Eye (tissue), 1 donor: Measurements from ENCODE around the gene AP2A1.
"Not testable (repeated sequence)": the region's sequence is repeated elsewhere in the genome, so short reads cannot be mapped to it uniquely, and the experiment has no call there.

ENCODE experiments used
- DNase-seq: peaks from one replicate; pipeline ENCODE4 v3.0.0-alpha.2; 2015

AP2A1 gene

DNA sequence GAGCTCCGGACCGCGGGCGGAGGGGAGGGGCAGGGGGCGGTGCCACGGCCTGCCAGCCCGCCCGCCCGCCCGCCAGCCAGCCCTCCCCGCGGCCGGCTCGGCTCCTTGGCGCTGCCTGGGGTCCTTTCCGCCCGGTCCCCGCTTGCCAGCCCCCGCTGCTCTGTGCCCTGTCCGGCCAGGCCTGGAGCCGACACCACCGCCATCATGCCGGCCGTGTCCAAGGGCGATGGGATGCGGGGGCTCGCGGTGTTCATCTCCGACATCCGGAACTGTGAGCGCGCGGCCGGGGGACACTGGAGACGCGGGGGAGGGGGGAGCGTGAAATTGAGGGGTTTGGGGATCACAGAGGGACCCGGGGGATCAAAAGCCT lies at the start of gene AP2A1:
Gene AP2A1, plus strand, starts transcription at position 72 of the 370 bp plus-strand sequence. Its CDS starts 133 bp downstream, at position 205.
- no peak for DNase-seq

DNA sequence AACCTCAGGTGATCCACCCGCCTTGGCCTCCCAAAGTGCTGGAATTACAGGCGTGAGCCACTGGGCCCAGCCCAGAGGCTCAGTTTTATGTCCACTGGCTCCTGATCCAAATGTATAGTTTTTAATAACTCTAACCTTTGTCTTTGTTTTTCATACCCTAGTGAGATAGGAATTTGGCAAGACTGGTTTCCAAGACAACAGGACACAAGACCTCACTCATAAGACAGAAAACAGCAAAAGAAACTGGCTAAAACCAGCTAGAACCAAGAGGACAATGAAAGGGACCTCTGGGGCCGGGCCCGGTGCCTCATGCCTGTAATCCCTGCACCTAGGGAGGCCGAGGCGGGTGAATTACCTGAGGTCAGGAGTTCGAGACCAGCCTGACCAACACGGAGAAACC lies 48.3 kb upstream of the AP2A1 start:
- DNase-seq = peak; percentile 34

DNA sequence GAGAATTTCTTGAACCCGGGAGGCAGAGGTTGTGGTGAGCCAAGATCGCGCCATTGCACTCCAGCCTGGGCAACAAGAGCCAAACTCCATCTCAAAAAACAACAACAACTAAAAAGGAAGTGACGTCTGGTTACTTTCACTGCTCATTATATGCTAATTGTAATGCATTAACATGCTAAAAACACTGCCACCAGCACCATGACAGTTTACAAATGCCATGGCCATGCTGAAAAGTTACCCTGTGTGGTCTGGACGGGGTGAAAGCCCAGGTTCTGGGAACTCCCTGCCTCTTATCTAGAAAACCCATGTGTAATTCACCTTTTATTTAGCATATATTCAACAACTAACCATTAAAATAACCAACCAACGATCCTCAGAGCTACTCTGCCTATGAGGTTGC lies 47.8 kb upstream of the AP2A1 start:
- no peak for DNase-seq

DNA sequence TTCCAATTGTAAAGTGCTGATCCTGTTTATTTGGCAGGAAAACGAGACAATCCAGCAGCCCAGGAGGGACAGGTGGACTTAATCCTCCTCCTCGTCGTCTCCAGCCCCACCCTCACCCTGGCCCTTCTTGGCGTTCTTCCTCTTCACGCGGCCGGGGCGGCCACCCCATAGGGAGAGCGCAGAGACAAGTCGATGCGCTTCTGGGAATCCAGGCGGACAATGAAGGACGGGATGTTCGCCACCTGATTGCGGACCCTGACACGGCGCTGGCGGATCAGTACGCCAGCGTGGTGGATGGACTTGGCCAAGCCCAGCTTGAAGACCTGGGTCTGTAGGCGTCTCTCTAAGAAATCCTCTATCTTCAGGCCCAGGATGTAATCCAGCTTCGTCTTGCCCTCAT lies 47.4 kb upstream of the AP2A1 start:
- DNase-seq = not testable (repeated sequence)

DNA sequence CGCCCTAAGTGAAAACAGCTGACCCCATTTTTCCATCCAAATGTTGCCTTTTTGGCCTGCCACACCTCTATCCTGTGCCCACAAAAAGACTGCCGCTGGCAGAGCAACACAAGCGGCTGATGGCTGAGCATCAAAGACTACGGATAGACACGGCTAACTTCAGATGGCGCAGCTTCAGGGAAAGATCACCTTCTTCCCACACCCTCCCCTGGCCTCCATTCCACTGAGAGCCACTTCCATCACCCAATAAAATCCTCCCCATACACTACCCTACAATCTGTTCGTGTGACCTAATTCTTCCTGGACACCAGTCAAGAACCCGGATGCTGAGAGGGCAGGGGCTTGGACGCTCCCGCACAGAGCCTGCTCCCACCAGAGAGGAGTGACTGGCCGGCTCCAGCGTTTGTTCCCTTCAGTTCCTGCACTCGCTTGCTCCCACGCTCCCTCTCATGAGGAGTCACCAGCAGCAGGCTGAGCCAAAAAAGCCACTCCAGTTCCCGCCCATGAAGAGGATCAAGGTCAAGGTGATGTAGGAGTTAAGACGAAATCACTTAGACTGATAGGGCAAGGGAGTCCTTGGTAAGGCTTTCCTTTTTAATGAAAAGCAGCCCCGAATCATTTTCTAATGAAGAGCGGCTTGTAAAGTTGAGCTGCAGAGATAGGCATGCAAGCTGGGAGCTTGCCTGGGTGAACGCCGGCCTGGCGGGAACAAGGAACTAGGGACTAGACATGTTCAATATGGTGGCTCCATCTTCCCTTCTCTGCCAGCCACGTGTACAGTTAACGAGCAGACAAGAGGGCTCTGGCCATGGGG lies 39.4 kb upstream of the AP2A1 start:
- peak; percentile 18 for DNase-seq

DNA sequence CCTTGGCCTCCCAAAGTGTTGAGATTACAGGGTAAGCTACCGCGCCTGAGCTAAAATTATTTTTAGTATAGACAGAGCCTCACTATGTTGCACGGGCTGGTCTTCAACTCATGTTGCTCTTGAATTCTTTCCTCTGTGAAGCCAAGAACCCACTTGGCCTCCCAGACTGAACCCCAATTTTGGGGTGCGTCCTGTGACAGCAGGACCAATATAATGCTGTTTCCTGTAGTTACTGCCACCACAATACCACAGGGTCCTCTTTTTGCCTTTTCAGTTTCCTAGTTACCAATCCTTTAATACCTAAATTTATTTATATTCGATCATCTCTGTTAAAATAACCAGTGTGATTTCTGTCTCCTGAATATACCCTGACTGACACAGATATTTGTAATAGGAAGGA lies 36.6 kb upstream of the AP2A1 start:
- no peak for DNase-seq

DNA sequence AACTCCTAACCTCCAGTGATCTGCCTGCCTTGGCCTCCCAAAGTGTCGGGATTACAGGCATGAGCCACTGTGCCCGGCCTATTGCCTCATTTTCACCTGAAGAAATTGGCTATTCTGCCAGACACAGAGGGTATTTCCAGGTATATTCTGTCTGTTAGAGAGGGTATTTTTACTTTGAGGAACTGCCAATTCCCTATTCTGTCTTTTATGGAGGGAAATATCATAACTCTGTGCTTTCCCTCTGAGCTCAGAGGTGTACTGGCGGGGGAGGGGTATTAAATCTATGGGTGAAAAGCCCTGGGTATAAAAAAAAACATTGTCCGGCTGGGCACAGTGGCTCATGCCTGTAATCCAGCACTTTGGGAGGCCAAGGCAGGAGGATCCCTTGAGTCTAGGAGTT lies 28.5 kb upstream of the AP2A1 start:
- no peak for DNase-seq

DNA sequence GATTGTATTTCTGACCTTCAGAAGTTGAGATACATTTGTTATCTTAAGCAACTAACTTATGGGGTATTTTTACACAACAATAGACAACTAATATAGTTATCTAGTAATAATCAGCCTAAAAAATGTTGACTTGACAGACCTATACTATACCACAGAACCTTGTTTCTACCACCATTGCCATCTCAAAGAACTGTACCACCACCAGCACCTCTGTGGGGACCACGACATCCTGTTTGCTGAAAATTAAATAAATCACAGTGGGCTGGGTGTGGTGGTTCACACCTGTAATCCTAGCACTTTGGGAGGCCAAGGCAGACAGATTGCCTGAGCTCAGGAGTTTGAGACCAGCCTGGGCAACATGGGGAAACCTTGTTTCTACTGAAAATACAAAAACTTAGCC lies 27.7 kb upstream of the AP2A1 start:
- DNase-seq = no peak

DNA sequence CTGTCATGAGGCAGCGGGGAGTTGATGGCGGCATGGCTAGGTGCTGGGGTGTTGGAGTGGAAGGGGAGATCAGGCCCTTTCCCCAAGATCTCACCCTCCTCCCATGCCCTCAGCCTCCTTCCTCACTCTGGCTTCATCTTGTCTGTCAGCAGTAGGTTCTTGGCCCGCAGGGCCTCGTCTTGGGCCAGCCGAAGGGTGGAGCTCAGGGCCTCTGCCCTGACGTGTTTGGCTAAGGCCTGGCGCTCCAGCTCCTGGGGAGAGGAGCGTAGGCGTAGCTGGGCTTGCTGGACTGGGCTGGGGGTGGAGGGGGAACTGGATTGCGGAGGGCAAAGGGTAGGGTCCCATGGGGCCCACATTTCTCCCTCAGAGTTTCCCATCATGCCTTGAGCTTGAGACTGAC lies 26.9 kb upstream of the AP2A1 start:
- no peak for DNase-seq

DNA sequence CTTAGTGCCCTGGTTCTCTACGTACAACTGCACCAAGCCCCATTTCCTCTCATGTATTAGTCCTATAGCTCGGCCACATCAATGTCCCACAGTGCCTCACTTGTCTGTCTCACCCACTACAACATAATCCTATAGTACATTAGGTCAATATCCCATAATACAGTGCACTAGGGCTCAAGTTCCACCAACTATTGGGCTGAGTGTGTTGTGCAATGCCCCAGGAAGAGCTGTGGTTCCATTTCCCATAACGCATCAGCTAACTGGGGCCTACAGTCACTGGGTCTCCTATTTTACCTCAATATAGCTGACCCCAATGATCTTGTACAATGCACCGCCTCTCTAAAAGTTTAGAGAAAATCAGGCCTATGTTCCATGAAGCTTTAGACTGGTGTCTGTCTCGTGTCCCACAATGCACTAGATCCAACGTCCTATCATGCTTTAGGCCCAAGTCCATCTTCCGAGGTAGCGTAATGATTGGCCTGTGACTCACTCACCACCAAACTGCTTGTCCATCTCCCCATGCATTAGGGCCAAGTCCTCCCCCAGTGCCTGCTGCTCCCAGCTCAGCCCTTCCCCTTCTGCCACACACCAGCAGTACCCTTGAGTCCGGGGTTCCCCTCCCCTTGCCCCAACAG lies 25.5 kb upstream of the AP2A1 start:
- DNase-seq = no peak

DNA sequence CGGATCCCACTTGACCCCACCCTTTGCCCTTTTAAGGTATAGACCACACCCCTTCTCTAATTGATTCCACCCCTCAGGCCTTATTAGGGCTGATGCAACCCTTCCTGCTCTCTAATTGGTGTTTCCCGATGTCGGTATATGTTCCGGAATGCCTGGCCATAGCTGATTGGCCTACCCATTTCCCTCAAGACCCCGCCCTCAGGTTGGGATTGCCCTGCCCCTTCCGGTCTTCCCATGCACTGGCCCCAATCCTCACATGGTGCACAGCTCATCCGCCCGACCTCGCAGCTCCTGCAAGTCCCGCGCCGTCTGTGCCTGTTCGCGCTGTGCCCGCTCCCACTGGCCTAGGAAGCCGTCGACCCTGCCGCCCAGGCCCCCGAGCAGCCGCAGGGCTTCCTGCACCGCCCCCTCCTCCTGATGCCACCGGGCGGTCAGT lies 21.8 kb upstream of the AP2A1 start:
- DNase-seq = no peak

DNA sequence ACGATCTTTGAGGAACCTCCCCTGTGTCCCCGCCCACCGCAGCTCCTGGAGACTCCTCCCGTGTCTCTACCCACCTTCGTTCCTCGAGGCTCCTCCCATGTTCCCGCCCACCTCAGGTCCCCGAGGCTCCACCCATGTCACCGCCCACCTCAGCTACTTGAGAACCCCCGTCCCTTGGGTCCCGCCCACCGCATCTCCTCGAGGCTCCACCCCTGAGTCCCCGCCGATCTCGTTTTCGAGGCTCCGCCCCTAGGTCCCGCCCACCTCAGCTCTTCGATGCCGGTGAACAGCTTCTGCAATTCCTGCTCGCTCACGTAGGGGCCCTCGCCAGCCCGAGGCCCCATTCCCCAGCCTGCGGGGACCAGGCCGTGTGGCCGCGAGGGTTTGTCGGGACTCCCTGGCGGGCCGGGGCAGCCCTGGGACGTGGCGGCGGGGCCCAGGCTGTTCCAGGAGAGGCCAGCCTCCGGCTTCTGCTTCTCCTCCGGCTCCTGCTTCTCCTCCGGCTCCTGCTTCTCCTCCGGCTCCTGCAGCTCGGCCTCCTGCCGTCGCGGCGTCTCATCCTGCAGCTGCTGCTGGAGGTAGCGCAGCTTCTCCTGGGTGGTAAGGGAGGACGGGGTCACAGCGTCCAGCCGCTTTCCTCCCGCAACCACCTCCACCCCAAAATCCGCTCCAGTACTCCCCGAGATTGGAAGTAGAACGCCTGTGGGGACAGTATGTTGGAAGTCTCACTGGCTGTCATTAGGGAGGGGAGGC lies 20.4 kb upstream of the AP2A1 start:
- peak; percentile 38 for DNase-seq

DNA sequence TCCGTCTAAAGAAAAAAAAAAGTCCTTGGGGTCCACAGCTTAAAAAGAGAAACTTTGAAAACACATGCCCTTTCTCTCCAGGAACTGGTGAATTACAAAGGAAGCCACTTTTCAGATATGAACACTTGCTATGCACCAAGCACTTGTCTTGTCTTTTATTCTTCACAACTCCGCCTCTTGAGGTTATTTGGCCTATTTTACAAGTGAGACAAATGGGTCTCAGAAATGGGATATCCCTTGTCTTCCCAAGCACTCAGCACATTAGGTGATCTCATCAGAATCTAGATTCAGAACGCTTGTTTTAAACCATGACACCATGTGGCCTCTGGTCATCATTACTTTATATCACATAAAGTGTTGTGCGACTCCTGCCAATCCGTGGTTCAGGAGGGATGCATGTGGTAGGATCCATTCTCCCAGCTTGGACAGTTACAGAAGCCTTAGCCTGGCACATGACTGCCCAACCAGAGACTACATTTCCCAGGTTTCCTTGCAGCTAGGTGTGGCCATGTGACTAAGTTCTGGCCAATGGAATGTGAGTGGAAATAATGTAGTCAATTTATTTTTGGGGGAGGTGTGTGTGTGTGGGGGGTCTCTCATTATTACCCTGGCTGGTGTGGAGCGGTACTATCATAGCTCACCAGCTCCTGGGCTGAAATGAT lies 17.6 kb upstream of the AP2A1 start:
- DNase-seq = peak; percentile 19

DNA sequence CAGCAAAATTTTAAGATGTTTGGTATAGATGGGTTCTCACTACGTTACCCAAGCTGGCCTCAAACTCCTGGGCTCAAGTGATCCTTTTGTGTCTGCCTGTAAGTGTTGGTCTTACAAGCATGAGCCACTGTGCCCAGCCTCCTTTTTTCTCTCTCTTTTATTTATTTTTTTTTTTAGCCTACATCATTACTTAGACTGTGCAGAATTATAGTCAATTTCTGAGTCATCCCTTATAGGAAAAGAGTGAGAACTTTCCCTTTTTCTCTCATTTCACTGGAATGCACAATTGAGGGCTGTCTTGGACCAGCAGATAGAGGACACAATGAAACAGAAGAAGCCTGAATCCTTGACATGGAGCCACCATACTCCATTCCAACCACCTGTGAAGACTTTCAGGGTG lies 17.0 kb upstream of the AP2A1 start:
- no peak for DNase-seq

DNA sequence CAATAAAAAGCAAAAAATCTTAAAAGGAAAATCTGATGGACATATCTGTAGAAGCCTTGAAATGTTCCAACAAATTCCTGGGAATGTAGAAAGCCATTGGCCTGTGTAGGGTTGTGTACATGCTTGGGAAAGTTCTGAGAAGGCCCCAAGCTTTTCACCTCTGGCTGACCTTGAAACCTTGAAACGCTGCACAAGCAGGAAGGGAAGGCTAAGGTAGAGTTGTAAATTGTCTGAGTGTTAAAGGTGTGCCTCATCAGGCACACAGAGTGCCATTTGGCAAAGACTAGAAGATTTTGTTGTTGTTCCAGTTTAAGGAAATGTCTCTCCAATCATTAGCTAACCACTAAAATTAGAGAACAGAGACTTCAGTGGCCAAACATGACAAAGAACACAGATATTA lies 14.1 kb upstream of the AP2A1 start:
- no peak for DNase-seq

DNA sequence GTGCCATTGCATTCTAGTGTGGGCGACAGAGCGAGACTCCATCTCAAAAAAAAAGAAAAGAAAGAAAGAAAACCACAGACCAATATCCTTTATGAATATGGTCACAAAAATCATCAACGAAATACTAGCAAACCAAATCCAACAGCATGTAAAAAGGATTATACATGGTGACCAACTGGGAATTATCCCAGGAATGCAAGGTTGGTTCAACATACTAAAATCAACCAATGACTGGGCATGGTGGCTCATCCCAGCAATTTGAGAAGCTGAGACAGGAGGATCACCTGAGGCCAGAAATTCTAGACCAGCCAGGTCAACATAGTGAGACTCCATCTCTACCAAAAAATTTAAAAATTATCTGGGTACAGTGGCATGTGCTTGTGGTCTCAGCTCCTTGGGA lies 10.8 kb upstream of the AP2A1 start:
- no peak for DNase-seq

DNA sequence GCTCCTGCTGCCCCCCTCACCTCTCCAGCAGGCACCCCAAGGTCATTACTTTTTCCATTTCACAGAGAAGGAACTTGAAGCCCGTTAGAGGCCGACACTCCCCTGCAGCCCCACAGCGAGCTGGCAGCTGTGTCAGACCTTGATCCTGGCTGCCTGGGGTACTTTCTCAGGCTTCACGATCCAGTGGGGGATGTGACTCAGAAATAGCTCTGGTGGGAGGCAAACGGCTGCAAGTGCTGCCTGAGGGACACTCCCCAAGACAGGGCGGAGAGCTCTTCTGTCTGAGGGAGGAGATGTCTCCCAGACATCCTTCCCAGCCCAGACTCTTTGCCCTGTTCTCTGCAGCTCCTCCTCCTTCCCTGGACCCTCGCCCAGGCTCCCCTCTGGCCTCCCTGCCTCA lies 8.5 kb upstream of the AP2A1 start:
- DNase-seq = no peak

DNA sequence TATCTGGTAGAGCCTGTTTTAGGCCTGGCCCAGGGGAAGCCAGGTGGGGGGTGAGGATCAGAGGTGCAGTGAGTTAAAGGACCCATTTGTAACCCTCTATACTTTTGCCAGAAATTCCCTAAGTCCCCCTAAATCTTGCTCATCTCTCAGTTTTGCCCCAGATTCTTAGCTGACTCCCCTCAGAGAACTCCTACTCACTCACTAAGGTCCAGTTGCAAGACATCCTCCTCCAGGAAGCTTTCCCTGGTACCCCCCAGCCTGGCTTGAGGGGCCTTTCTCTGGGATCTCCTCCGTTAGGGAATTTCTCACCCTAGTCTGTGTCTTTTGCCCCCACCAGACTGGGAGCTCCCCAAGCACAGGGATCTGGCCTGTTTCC lies 5.6 kb upstream of the AP2A1 start:
- DNase-seq = no peak

DNA sequence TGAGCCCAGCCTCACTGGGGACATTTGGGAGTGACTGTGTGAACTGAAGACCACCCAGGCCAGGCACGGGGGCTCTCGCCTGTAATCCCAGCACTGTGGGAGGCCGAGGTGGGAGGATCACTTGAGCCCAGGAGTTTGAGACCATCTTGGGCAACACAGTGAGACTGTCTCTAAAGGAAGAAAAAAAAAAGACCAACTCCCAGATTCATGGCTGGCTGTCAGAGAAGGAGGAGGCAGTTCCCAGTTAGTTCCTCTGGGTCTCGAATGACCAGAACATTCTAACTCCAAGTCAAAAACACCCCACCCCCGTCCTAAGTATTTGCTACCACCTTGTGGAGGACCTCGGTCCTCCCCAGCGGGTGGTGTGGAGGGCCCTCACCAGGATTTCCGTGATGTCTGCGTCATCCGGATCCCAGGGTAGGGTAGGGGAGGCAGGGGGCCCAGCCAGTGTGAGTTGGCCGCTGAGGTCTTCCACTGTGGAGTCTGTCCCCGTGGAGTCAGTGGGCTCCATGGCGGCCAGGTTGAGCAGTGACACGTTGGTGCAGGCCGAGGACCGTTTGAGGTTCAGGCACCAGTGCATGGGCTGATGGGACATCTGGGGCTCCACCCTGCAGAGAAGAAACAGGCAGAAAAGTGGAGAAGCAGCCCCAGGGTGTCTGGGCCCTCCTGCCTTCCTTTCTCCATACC lies 5.0 kb upstream of the AP2A1 start:
- no peak for DNase-seq

DNA sequence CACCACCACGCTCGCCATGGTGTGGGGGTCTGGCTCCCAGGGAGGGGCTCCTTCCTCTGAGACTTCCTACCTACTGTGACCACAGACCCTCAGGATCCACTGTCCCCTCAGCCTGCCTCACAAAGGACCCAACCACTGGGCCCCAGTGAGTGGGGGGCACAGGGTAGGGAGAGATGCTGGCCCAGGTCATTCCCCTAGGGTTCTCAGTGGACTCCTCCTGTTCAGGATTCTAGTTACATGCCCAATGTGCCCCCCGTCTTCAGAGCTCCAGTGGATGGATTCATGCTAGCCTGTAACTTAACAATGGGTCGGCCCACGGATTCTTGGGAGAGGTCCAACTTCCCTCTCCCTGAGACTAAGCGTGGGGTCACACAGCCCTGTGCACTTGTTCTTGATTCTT lies 3.6 kb upstream of the AP2A1 start, which contains the start of gene TSKS:
Gene TSKS, minus strand, starts transcription at position 77 of the 400 bp plus-strand sequence. Its CDS starts 59 bp downstream, at position 18.
- no peak for DNase-seq

DNA sequence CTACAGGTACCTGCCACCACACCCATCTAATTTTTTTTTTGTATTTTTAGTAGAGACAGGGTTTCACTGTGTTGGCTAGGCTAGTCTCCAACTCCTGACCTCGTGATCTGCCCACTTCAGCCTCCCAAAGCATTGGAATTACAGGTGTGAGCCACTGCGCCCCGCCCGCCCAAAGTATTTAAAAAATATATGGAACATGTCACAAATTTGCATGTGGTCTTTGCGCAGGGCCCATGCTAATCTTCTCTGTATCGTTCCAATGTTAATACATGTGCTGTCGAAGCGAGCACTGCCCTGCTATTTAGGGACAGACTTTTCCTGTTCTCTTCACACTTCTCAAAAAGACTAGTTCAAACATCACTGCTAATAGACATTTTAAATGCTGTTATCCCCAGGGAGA lies 2.5 kb upstream of the AP2A1 start:
- no peak for DNase-seq
